Testis (tissue), 3 donors: Measurements from ENCODE around the gene SPATS2L. TPM values are rescaled to one million over a fixed set of nuclear protein-coding genes. Genes with fewer than 3 reads are reported as not detected.
A peak's percentile ranks its signal among the peaks of the same experiment; 100 is the strongest.

Experiments used
- DNase-seq: peaks from one replicate; pipeline ENCODE4 v3.0.0-alpha.2; 2019
- H3K27ac ChIP-seq, 2 donors: fragments of 200-600 bp; sonication (generic); one replicate each; pipeline ENCODE4 v1.5.1; 2019
- H3K27me3 ChIP-seq: fragments of 200-600 bp; sonication (generic); one replicate; pipeline ENCODE4 v1.5.1; 2019
- H3K36me3 ChIP-seq: fragments of 200-600 bp; sonication (generic); one replicate; pipeline ENCODE4 v1.5.1; 2017; ENCODE audit warnings: low read depth; ENCODE audit errors: missing control alignments
- H3K4me1 ChIP-seq: fragments of 200-600 bp; sonication (generic); one replicate; pipeline ENCODE4 v1.5.1; 2019
- H3K4me3 ChIP-seq, 2 donors: fragments of 200-600 bp; sonication (generic); one replicate each; pipeline ENCODE4 v1.5.1; 2017 to 2019
- H3K9me3 ChIP-seq: fragments of 200-600 bp; sonication (generic); one replicate; pipeline ENCODE4 v1.5.1; 2017
- POLR2A ChIP-seq: fragments of 450-650 bp; IDR thresholded peaks from one replicate; pipeline ENCODE4 v1.6.1; 2017; ENCODE audit warnings: antibody characterized with exemption, mild to moderate bottlenecking, moderate library complexity
- WGBS, 2 donors: methylation state at CpG; one replicate each; pipeline ENCODE4 v1.1.5; 2018; 5-methylcytosine and 5-hydroxymethylcytosine counted together
- intact Hi-C: fragments of 100-400 bp; cut with DNase I; formaldehyde crosslinking; loops from one replicate; pipeline ENCODE4 v1.15.1; 2023; ENCODE audit warnings: low total_unique reads
- polyA plus RNA-seq: library from polyadenylated mRNA; stranded (reverse); fragments of 350-450 nt; fragmentation: Illumina TruSeq; extraction: RNeasy Lipid Tissue Mini Kit (QIAGEN cat#74804); gene quantifications from one replicate; pipeline ENCODE4 v1.2.3, GENCODE V29; 2014; ENCODE audit warnings: low read depth, low replicate concordance; ENCODE audit not compliant: insufficient read depth
- total RNA-seq, 2 donors: library from RNA; depleted of rRNA; stranded (reverse); fragments of >200 nt; gene quantifications; one replicate each; pipeline ENCODE4 v1.2.3, GENCODE V29; 2016
- TF ChIP-seq, protein P1 (sequence below), 3 experiments: fragments of 450-650 bp in 2 of 3; fragments of 200-600 bp in 1 of 3; sonication (generic) in 1 of 3; IDR thresholded peaks; one replicate each; pipeline ENCODE4 v1.5.1; 2016 to 2019; ENCODE audit warnings: antibody characterized with exemption in 3 of 3, mild to moderate bottlenecking in 2 of 3, moderate library complexity in 1 of 3

The SPATS2L gene
- total and polyA plus RNA-seq, 3 donors from 2014 or later = 49.7 to 67.6 (median 52.9) TPM

GRCh38 chr2:200479692-200480265 is 173.3 kb downstream of the SPATS2L start:
- H3K27ac ChIP-seq = no peak overlapping the region
- intact Hi-C loops = loop anchor here (5.0 to 10.0 kb wide), 2 partner anchors 175 to 497 kb away; partner anchors contain the start of gene SPATS2L
- no peak for DNase-seq
- H3K4me3 ChIP-seq = no peak overlapping the region
- no peaks in the 10 kb centered on the region for H3K36me3 ChIP-seq
- H3K4me1 ChIP-seq = peaks cover 7% of the 10 kb centered on the region
- TF ChIP-seq, protein P1, sequence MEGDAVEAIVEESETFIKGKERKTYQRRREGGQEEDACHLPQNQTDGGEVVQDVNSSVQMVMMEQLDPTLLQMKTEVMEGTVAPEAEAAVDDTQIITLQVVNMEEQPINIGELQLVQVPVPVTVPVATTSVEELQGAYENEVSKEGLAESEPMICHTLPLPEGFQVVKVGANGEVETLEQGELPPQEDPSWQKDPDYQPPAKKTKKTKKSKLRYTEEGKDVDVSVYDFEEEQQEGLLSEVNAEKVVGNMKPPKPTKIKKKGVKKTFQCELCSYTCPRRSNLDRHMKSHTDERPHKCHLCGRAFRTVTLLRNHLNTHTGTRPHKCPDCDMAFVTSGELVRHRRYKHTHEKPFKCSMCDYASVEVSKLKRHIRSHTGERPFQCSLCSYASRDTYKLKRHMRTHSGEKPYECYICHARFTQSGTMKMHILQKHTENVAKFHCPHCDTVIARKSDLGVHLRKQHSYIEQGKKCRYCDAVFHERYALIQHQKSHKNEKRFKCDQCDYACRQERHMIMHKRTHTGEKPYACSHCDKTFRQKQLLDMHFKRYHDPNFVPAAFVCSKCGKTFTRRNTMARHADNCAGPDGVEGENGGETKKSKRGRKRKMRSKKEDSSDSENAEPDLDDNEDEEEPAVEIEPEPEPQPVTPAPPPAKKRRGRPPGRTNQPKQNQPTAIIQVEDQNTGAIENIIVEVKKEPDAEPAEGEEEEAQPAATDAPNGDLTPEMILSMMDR (IDR thresholded peaks at IDR 0.05) = no peak
- no peak for TF ChIP-seq POLR2A
- 49 to 53% methylated on average over 8 of the region's 8 CpGs for WGBS, 2 donors
- H3K9me3 ChIP-seq = no peaks in the 10 kb centered on the region
- H3K27me3 ChIP-seq = no peaks in the 10 kb centered on the region

DNA sequence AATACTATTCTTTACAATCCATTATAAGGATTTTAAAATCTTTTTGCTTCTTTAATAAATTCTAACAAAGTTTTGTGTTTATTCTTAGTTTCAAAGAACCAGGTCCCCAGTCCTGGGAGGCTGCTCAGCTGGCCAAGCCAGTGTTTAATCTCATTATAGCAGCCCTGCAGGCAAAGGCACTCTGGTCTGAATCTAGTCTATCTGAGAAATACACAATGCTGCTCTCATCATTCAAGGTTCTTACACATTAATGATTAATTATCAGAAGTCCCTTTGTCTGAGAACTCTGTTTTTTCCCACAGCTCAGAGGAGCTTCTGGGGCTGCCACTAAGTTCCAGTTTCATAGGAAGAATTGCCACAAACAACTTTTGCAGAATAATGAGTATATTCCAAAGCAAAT is 175.7 kb downstream of the SPATS2L start:
- Histone ChIP-seq H3K9me3 (no peaks in the 10 kb centered on the region), H3K36me3 (no peaks in the 10 kb centered on the region), H3K4me3 (no peak overlapping the region), H3K27me3 (no peaks in the 10 kb centered on the region), H3K4me1 (peaks cover 7% of the 10 kb centered on the region), H3K27ac (no peak overlapping the region)
- DNase-seq = no peak
- intact Hi-C loops = loop anchor here (5.0 kb wide), 1 partner anchor 500 kb away; no protein-coding TSS in a partner anchor
- TF ChIP-seq, protein P1 (IDR thresholded peaks at IDR 0.05) = no peak
- TF ChIP-seq POLR2A = no peak

- Histone ChIP-seq H3K27me3 (no peaks in the 10 kb centered on the region), H3K4me3 (no peak overlapping the region), H3K36me3 (no peaks in the 10 kb centered on the region), H3K4me1 (peaks cover 7% of the 10 kb centered on the region), H3K9me3 (no peaks in the 10 kb centered on the region), H3K27ac (no peak overlapping the region)
- DNase-seq = peak; percentile 50
- intact Hi-C loops = loop anchor here (5.0 kb wide), 1 partner anchor 501 kb away; no protein-coding TSS in a partner anchor
- TF ChIP-seq POLR2A = no peak
- TF ChIP-seq, protein P1 (IDR thresholded peaks at IDR 0.05) = no peak
- 66 to 73% methylated on average over 4 of the region's 4 CpGs for WGBS, 2 donors
Measured at GRCh38 chr2:200483729-200484198, 177.3 kb downstream of the SPATS2L start.

- H3K9me3 ChIP-seq = no peaks in the 10 kb centered on the region
- intact Hi-C loops = loop anchor here (5.0 kb wide), 1 partner anchor 503 kb away; no protein-coding TSS in a partner anchor
- no peak for DNase-seq
- H3K4me3 ChIP-seq = no peak overlapping the region
- no peaks in the 10 kb centered on the region for H3K27me3 ChIP-seq
- peaks cover 4% of the 10 kb centered on the region for H3K4me1 ChIP-seq
- no peaks in the 10 kb centered on the region for H3K36me3 ChIP-seq
- TF ChIP-seq, protein P1 (IDR thresholded peaks at IDR 0.05) = no peak
- no peak for TF ChIP-seq POLR2A
- WGBS, 2 donors = 71 to 75% methylated on average over 3 of the region's 3 CpGs
- no peak overlapping the region for H3K27ac ChIP-seq
Measured at GRCh38 chr2:200484934-200485333, 178.4 kb downstream of the SPATS2L start.

GRCh38 chr2:200486529-200486928 is 180.0 kb downstream of the SPATS2L start:
- no peaks in the 10 kb centered on the region for H3K9me3 ChIP-seq
- TF ChIP-seq, protein P1 (IDR thresholded peaks at IDR 0.05) = no peak
- TF ChIP-seq POLR2A = no peak
- no peaks in the 10 kb centered on the region for H3K36me3 ChIP-seq
- no peaks in the 10 kb centered on the region for H3K4me1 ChIP-seq
- no peak for DNase-seq
- no peaks in the 10 kb centered on the region for H3K27me3 ChIP-seq
- intact Hi-C loops = no loop called here
- no peak overlapping the region for H3K27ac ChIP-seq
- 80 to 81% methylated on average over 2 of the region's 2 CpGs for WGBS, 2 donors
- H3K4me3 ChIP-seq = no peak overlapping the region
